Measurements from ENCODE around the gene PLCB2.

DNA sequence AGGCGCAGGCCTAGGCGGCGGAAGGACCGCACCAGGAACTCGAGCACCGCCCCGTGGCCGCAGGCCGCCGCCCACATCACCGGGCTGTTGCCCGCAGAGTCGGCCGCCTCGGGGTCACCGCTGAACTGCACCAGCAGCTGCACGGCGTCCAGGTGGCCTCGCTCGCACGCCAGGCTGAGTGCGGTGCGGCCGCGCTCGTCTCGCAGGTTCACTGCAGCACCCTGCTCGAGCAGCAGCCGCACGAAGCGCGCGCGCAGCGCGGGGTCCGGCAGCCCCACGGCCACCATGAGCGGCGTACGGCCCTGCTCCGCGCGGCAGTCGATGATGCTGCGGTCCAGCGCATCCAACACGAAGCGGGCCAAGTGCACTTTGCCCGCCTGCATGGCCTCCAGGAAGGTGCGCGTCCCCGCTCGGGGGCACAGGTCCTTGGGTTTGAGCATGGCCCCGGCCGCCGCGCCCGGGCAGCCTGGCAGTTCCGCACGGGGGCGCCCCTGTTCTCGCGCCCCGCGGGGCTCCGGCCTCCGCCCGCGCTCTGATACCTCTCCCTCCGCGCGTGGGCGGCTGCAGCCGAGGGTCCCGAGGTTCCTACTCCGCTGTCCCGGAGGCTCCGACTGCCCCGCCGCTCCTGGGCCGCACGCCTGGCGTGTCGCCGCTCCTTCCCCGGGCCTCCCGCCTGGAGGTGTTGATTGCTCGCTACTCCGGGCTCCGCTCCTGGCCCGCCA, 25.4 kb downstream of the PLCB2 start:
- no peak for TF ChIP-seq POLR2A (IDR thresholded peaks at IDR 0.05; ENCODE audit: low read length)
- TF ChIP-seq GATA1 (IDR thresholded peaks at IDR 0.05; ENCODE audit: low read depth, low read length), result no peak

Data from erythroblast (primary cell).